ENCODE data around the gene COL11A1.

- TF ChIP-seq CTCF (IDR thresholded peaks at IDR 0.05 in 2 of 3, conservative IDR thresholded peaks at IDR 0.05 in 1 of 3; ENCODE audit: borderline replicate concordance in 1 of 3, insufficient read depth in 1 of 3, low read depth in 2 of 3, low read length in 2 of 3) (peak in 2 of 3 experiments; percentile 15 to 34; a peak in 3 of 6 replicates), REST (IDR thresholded peaks at IDR 0.05; ENCODE audit: low read depth) (no peak), MAX (IDR thresholded peaks at IDR 0.05) (no peak), JUND (IDR thresholded peaks at IDR 0.05) (no peak), EZH2phosphoT487 (IDR thresholded peaks at IDR 0.05; ENCODE audit: borderline replicate concordance) (no peak), SP1 (IDR thresholded peaks at IDR 0.05; ENCODE audit: low read depth) (no peak), SRF (IDR thresholded peaks at IDR 0.05; ENCODE audit: low read depth) (no peak), POLR2A (IDR thresholded peaks at IDR 0.05; ENCODE audit: borderline replicate concordance, extremely low read depth, insufficient read depth, insufficient read length) (no peak), ZNF274 (IDR thresholded peaks at IDR 0.05; ENCODE audit: low read depth, low read length) (no peak)
Observed at GRCh38 chr1:102872097-102872496, 236.2 kb downstream of the COL11A1 start.
